H54 (cell line): ENCODE measurements around the gene ZNF783.
"Not testable (repeated sequence)": the region's sequence is repeated elsewhere in the genome, so short reads cannot be mapped to it uniquely, and the experiment has no call there.

Experiments
- DNase-seq: peaks from one replicate; pipeline ENCODE4 v3.0.0; 2011; ENCODE audit warnings: low spot score, mixed read lengths; ENCODE audit not compliant: insufficient read length
- FAIRE-seq: peaks from 3 replicates; lab custom pipeline; 2011; peaks lifted over from hg19 to GRCh38; lab: Jason Lieb, UNC
- POLR2A ChIP-seq: IDR thresholded peaks from 2 replicates; pipeline ENCODE4 v1.6.1; 2011; ENCODE audit warnings: low read depth, mild to moderate bottlenecking, low read length

ZNF783 gene

GRCh38 chr7:149228831-149229471 is 33.0 kb upstream of the ZNF783 start:
- DNase-seq (no peak), FAIRE-seq (no peak)
- TF ChIP-seq POLR2A = no peak

- no peak for DNase-seq
- FAIRE-seq = no peak
- TF ChIP-seq POLR2A = no peak
These were observed 32.5 kb upstream of the ZNF783 start for GRCh38 chr7:149229526-149229925.

DNA sequence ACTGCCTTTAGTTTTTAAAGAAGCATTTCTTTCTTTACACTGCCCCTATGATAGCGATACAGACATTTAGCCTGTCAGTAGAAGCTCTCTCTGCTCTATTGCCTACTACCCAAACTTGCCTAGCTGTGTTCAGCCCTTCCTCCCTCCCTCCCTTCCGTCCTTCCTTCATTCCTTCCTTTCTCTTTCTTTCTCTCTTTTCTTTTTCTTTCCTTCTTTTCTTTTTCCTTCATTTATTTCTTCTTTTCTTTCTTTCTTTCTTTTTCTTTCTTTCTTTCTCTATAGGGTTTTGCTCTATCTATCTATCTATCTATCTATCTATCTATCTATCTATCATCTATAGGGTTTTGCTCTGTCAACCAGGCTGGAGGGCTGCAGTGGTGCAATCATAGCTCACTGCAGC is 29.6 kb upstream of the ZNF783 start:
- DNase-seq = no peak
- no peak for FAIRE-seq
- no peak for TF ChIP-seq POLR2A

GRCh38 chr7:149233655-149234204 is 28.3 kb upstream of the ZNF783 start:
- DNase-seq = peak; percentile 74
- not testable (repeated sequence) for FAIRE-seq

DNA sequence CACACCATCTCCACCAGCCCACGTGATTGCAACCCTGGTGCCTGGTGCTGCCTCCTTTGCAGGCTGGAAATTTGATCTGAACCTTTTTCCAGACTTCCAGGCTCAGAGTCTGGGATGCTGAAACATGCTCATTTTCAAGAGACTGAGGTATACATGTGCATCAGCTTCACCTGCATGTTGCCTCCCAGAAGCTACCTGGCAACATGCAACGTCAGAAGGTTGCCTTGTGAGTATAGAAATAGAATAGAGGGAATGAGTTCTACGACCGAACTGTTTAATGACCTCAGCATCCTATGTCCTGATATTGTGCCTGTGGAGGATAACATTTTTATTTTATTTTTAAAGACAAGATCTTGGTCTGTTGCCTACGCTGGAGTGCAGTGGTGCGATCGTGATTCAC is 24.5 kb upstream of the ZNF783 start:
- no peak for DNase-seq
- FAIRE-seq = no peak
- TF ChIP-seq POLR2A = no peak

DNA sequence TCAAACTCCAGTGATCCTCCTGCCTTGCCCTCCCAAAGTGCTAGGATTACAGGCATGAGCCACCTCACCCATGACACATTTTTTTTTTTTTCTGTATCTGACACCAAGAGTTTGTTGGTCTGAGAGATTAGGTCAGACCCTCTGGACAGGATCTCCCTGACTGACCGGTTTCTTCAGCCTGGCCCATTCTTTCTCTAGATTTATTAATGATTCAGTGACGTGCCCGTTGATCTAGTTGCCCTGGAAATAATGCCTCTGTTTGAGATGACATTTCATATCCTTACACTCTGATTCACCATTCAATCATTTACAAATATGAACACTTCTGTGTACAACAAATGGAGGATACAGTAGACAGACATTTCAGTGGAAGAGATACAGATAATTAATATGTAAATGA is 23.9 kb upstream of the ZNF783 start:
- FAIRE-seq (no peak), DNase-seq (no peak)
- TF ChIP-seq POLR2A = no peak

DNA sequence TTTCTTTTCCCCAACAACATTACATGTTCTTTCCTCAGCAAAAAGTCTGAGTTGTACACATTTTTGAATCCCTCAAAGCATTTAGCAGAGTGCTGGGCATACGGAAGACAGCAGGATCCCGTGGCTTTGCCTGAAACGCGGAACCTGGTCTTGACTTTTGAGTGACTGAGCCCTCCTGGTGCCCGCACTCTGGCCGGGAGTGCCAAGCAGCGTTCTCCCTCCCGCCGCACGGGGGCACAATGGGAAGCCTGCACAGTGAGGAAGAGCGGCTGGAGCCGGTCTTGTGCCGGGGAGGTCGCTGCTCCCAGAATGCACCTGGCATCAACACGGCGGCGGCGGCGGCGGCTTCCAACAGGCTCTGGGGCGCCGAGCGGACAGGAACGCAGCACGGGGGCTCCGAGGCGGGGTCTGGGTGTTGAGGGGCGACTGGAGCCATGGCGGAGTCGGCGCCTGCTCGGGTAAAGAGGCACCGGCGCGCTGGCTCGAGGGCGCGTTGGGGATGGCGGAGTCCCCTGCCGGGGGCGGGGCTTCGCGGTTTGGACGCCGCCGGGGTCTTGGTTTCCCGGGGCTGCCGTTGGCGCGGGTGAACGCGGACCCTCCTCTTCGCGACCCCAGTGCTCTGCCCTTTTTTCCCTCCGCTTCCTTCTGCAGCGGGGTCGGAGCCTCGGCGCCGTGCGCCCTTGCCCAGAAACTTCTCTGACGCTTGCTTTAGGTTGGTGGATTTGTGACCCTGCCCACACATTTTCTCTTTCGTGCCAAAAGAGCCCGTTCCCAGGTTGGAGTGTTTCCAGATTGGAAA is 22.5 kb upstream of the ZNF783 start, which contains the start of gene ZNF212:
Gene ZNF212, plus strand, starts transcription at position 307 of the 799 bp plus-strand sequence. Its CDS starts 128 bp downstream, at position 435.
- no peak for TF ChIP-seq POLR2A
- no peak for FAIRE-seq
- peak; percentile 96 for DNase-seq

GRCh38 chr7:149240637-149241036 is 21.4 kb upstream of the ZNF783 start:
- TF ChIP-seq POLR2A = no peak
- FAIRE-seq (no peak), DNase-seq (no peak)

DNA sequence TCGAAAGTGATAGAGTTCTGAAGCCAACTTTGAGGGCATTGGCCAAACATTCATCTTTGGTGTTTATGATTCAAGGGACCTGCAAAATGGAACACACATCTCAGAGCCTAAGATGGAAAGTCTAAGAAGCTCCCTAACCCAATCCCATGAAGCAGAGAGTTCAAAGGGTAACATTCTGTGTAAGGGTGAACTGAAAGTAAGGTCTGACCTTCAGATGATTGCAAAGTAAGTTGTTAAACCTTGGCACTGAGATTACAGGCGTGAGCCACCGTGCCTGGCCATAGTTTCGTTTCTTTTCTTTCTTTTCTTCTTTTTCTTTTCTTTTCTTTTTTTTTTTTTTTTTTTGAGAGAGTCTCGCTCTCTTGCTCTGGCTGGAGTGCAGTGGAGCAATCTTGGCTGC is 20.3 kb upstream of the ZNF783 start:
- DNase-seq (no peak), FAIRE-seq (no peak)
- TF ChIP-seq POLR2A = no peak

- no peak for FAIRE-seq
- no peak for DNase-seq
- TF ChIP-seq POLR2A = no peak
These were observed 16.8 kb upstream of the ZNF783 start for GRCh38 chr7:149245244-149245643.

GRCh38 chr7:149245744-149246143 is 16.3 kb upstream of the ZNF783 start:
- DNase-seq = no peak

GRCh38 chr7:149248777-149249176 is 13.2 kb upstream of the ZNF783 start:
- FAIRE-seq = no peak
- TF ChIP-seq POLR2A = no peak
- DNase-seq = no peak

More at GRCh38 chr7:149245744-149246143, 16.3 kb upstream of the ZNF783 start:
- no peak for TF ChIP-seq POLR2A
- no peak for FAIRE-seq

DNA sequence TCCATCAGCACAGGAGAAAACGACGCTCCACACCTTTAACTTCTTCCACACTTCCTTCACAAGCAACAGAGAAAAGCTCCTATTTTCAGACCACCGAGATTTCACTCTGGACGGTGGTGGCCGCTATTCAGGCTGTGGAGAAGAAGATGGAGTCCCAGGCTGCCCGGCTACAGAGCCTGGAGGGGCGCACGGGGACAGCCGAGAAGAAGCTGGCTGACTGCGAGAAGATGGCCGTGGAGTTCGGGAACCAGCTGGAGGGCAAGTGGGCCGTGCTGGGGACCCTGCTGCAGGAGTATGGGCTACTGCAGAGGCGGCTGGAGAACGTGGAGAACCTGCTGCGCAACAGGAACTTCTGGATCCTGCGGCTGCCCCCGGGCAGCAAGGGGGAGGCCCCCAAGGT is 11.8 kb upstream of the ZNF783 start:
- not testable (repeated sequence) for FAIRE-seq, DNase-seq

GRCh38 chr7:149251518-149251917 is 10.5 kb upstream of the ZNF783 start:
- not testable (repeated sequence) for DNase-seq, FAIRE-seq
